WTC11 (cell line): ENCODE results near the gene SCNM1. TPM values are rescaled to one million over a fixed set of nuclear protein-coding genes. Genes with fewer than 3 reads are reported as not detected.

Source experiments
- ATAC-seq: fragments of 200-7000 bp; cut with Tn5 transposase; 2 replicates; pipeline ENCODE4 v1.10.0; 2021; ENCODE audit warnings: mild to moderate bottlenecking, moderate library complexity
- CTCF ChIA-PET: fragments of 300-600 bp; sonication (Branson Sonifier 250); formaldehyde crosslinking; loops from one replicate; lab custom pipeline; 2021; ENCODE audit warnings: antibody characterized with exemption; lab: Charles Lee
- POLR2A ChIA-PET: fragments of 350-600 bp; sonication (Branson Sonifier 250); formaldehyde crosslinking; loops from one replicate; lab custom pipeline; 2021; ENCODE audit warnings: antibody characterized with exemption; lab: Charles Lee
- DNase-seq: peaks from one replicate; pipeline ENCODE4 v3.0.0; 2021; ENCODE audit warnings: low spot score
- H3K27ac Mint-ChIP-seq: 2 replicates; pipeline ENCODE4 v1.8.0; 2021; ENCODE audit warnings: mixed read lengths
- H3K27me3 Mint-ChIP-seq: 2 replicates; pipeline ENCODE4 v1.8.0; 2021; ENCODE audit warnings: low read depth, mild to moderate bottlenecking, moderate library complexity, mixed read lengths
- H3K36me3 Mint-ChIP-seq: 2 replicates; pipeline ENCODE4 v1.8.0; 2021; ENCODE audit warnings: mixed read lengths
- H3K4me1 Mint-ChIP-seq: 2 replicates; pipeline ENCODE4 v1.8.0; 2022; ENCODE audit warnings: mixed read lengths
- H3K4me3 Mint-ChIP-seq: 2 replicates; pipeline ENCODE4 v1.8.0; 2021; ENCODE audit warnings: mild to moderate bottlenecking, moderate library complexity, mixed read lengths
- H3K9me3 Mint-ChIP-seq: 2 replicates; pipeline ENCODE4 v1.8.0; 2021; ENCODE audit warnings: mixed read lengths
- ATF6 ChIP-seq: sonication (generic); formaldehyde crosslinking; IDR thresholded peaks from 2 replicates; pipeline ENCODE4 v1.8.1; 2023; ENCODE audit warnings: mild to moderate bottlenecking, missing genetic modification reagents
- CREB1 ChIP-seq: sonication (generic); formaldehyde crosslinking; IDR thresholded peaks from 2 replicates; pipeline ENCODE4 v1.8.0; 2023; ENCODE audit warnings: mild to moderate bottlenecking, missing genetic modification reagents
- EMX1 ChIP-seq: fragments of 250-450 bp; sonication (Bioruptor Pico); IDR thresholded peaks from 2 replicates; pipeline ENCODE4 v1.8.0; 2021; ENCODE audit warnings: mild to moderate bottlenecking
- ETV6 ChIP-seq: sonication (generic); formaldehyde crosslinking; IDR thresholded peaks from 2 replicates; pipeline ENCODE4 v1.8.1; 2022; ENCODE audit warnings: mild to moderate bottlenecking, missing genetic modification reagents
- FOXK1 ChIP-seq: sonication (generic); formaldehyde crosslinking; IDR thresholded peaks from 2 replicates; pipeline ENCODE4 v1.8.0; 2022; ENCODE audit warnings: mild to moderate bottlenecking, moderate library complexity, missing genetic modification reagents
- FOXP1 ChIP-seq: sonication (generic); formaldehyde crosslinking; IDR thresholded peaks from 2 replicates; pipeline ENCODE4 v1.8.0; 2022; ENCODE audit warnings: missing genetic modification reagents, mild to moderate bottlenecking, moderate library complexity, borderline replicate concordance
- GABPB1 ChIP-seq: sonication (generic); formaldehyde crosslinking; IDR thresholded peaks from 2 replicates; pipeline ENCODE4 v1.8.1; 2023; ENCODE audit warnings: mild to moderate bottlenecking, missing genetic modification reagents
- HMGA2 ChIP-seq: fragments of 250-450 bp; sonication (Bioruptor Pico); IDR thresholded peaks from 2 replicates; pipeline ENCODE4 v1.4.0; 2021; ENCODE audit warnings: mild to moderate bottlenecking, moderate library complexity
- JAZF1 ChIP-seq: fragments of 250-450 bp; sonication (Bioruptor Pico); IDR thresholded peaks from 2 replicates; pipeline ENCODE4 v1.9.0; 2021; ENCODE audit warnings: moderate library complexity, mild to moderate bottlenecking, inconsistent platforms
- KAT7 ChIP-seq: sonication (generic); formaldehyde crosslinking; IDR thresholded peaks from 2 replicates; pipeline ENCODE4 v1.8.1; 2023; ENCODE audit warnings: missing genetic modification reagents, mild to moderate bottlenecking, borderline replicate concordance
- MXD4 ChIP-seq: fragments of 250-450 bp; sonication (Bioruptor Pico); IDR thresholded peaks from 2 replicates; pipeline ENCODE4 v1.8.0; 2021; ENCODE audit warnings: mild to moderate bottlenecking, moderate library complexity, borderline replicate concordance
- NFATC4 ChIP-seq: fragments of 250-450 bp; sonication (Bioruptor Pico); IDR thresholded peaks from 2 replicates; pipeline ENCODE4 v1.9.0; 2021; ENCODE audit warnings: mild to moderate bottlenecking
- PREB ChIP-seq: sonication (generic); formaldehyde crosslinking; IDR thresholded peaks from 2 replicates; pipeline ENCODE4 v1.8.1; 2022; ENCODE audit warnings: mild to moderate bottlenecking, missing genetic modification reagents, moderate library complexity, borderline replicate concordance
- SP1 ChIP-seq: sonication (generic); formaldehyde crosslinking; conservative IDR thresholded peaks from 2 replicates; pipeline ENCODE4 v1.8.1; 2022; ENCODE audit warnings: missing genetic modification reagents
- ZBTB43 ChIP-seq: sonication (generic); formaldehyde crosslinking; IDR thresholded peaks from 2 replicates; pipeline ENCODE4 v1.8.1; 2023; ENCODE audit warnings: mild to moderate bottlenecking, missing genetic modification reagents
- ZNF121 ChIP-seq: sonication (generic); formaldehyde crosslinking; IDR thresholded peaks from 2 replicates; pipeline ENCODE4 v1.8.0; 2023; ENCODE audit warnings: missing genetic modification reagents
- ZNF263 ChIP-seq: sonication (generic); formaldehyde crosslinking; IDR thresholded peaks from 2 replicates; pipeline ENCODE4 v1.8.1; 2022; ENCODE audit warnings: low read depth, mild to moderate bottlenecking, moderate library complexity, missing genetic modification reagents
- ZNF317 ChIP-seq: sonication (generic); formaldehyde crosslinking; IDR thresholded peaks from 2 replicates; pipeline ENCODE4 v1.8.1; 2023; ENCODE audit warnings: low read depth, mild to moderate bottlenecking, moderate library complexity, missing genetic modification reagents, borderline replicate concordance
- ZNF416 ChIP-seq: fragments of 250-450 bp; sonication (Bioruptor Pico); IDR thresholded peaks from 2 replicates; pipeline ENCODE4 v1.9.0; 2021; ENCODE audit warnings: mild to moderate bottlenecking, inconsistent platforms
- total RNA-seq: library from RNA; stranded (reverse); gene quantifications from 3 replicates; pipeline ENCODE4 v1.2.3, GENCODE V29; 2021
- TF ChIP-seq, protein P1 (sequence below): sonication (generic); formaldehyde crosslinking; IDR thresholded peaks from 2 replicates; pipeline ENCODE4 v1.8.0; 2022; ENCODE audit warnings: mild to moderate bottlenecking, missing genetic modification reagents
- TF ChIP-seq, protein P2 (sequence below): fragments of 250-450 bp; sonication (Bioruptor Pico); IDR thresholded peaks from 2 replicates; pipeline ENCODE4 v1.8.0; 2021; ENCODE audit warnings: mild to moderate bottlenecking
- TF ChIP-seq, protein P3 (sequence below): fragments of 250-450 bp; sonication (Bioruptor Pico); IDR thresholded peaks from 2 replicates; pipeline ENCODE4 v2.1.2; 2022; ENCODE audit warnings: mild to moderate bottlenecking, moderate library complexity

The SCNM1 gene
- total RNA-seq, 1 experiment from 2014 or later = 45.3 TPM

DNA sequence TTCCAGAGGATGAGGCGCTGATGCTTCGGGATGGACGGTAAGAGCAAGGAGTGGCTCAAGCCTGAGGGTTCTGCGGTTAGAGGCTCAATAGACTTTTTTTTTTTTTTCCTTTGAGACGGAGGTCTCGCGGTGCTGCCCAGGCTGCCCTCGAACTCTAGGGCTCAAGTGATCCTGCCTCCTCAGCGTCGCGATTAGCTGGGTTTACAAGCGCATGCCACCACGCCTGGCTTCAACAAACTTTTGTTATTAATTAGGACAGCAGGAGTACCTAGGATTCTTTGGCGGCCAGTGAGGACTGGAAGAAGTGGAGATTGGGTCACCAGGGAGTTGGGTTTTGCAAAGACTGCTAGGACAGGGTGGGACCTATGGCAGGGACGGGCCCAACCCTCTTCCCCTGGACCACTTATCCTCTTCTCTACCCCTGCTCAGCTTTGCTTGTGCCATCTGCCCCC is 587 bp downstream of the SCNM1 start (continued):
- TF ChIP-seq ZNF317 (CRISPR knock-in tag) (no peak), ETV6 (CRISPR knock-in tag) (no peak)
- TF ChIP-seq, all 79 proteins: peak for 0

DNA sequence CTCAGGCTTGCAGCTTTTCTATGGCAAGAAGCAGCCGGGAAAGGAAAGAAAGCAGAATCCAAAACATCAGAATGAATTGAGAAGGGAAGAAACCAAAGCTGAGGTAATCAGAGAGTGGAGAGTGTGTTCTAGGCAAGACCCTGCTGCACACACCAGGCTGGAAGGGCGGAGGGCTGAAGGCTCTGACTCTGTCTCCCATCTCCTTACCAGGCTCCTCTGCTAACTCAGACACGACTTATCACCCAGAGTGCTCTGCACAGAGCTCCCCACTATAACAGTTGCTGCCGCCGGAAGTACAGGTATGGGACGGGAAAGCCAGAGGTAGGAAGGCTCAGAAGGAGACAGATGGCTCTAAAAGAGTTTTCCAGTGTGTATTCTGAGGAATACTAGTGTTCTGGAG is 1.2 kb downstream of the SCNM1 start:
- no peak for ATAC-seq
- H3K27me3 Mint-ChIP-seq = no peaks in the 10 kb centered on the region; the same call in 1 of the 2 replicates
- H3K27ac Mint-ChIP-seq = peak overlapping the region; percentile 63
- H3K4me1 Mint-ChIP-seq = peaks cover 15% of the 10 kb centered on the region
- H3K36me3 Mint-ChIP-seq = peaks cover 19% of the 10 kb centered on the region
- H3K9me3 Mint-ChIP-seq = no peaks in the 10 kb centered on the region
- H3K4me3 Mint-ChIP-seq = peak overlapping the region; percentile 99
- POLR2A ChIA-PET = no interaction called here
- DNase-seq = no peak
- CTCF ChIA-PET = interaction anchor here (1.6 to 4.1 kb wide), 2 partner anchors 9 to 67 kb away, joined by 7 to 39 read pairs; partner anchors contain the start of gene TMOD4
- TF ChIP-seq, protein P1, sequence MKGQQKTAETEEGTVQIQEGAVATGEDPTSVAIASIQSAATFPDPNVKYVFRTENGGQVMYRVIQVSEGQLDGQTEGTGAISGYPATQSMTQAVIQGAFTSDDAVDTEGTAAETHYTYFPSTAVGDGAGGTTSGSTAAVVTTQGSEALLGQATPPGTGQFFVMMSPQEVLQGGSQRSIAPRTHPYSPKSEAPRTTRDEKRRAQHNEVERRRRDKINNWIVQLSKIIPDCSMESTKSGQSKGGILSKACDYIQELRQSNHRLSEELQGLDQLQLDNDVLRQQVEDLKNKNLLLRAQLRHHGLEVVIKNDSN (CRISPR knock-in tag) = no peak
- no peak for TF ChIP-seq JAZF1 (CRISPR knock-in tag)
- no peak for TF ChIP-seq ZNF263 (CRISPR knock-in tag)
- no peak for TF ChIP-seq GABPB1 (CRISPR knock-in tag)
- no peak for TF ChIP-seq FOXP1 (CRISPR knock-in tag)
- no peak for TF ChIP-seq ZNF317 (CRISPR knock-in tag)
- TF ChIP-seq ZNF121 (CRISPR knock-in tag) = no peak
- no peak for TF ChIP-seq HMGA2
- no peak for TF ChIP-seq ZBTB43 (CRISPR knock-in tag)
- no peak for TF ChIP-seq NFATC4 (CRISPR knock-in tag)
- TF ChIP-seq PREB (CRISPR knock-in tag) = no peak
- TF ChIP-seq KAT7 (CRISPR knock-in tag) = no peak
- TF ChIP-seq ZNF416 = no peak
- TF ChIP-seq, protein P2, sequence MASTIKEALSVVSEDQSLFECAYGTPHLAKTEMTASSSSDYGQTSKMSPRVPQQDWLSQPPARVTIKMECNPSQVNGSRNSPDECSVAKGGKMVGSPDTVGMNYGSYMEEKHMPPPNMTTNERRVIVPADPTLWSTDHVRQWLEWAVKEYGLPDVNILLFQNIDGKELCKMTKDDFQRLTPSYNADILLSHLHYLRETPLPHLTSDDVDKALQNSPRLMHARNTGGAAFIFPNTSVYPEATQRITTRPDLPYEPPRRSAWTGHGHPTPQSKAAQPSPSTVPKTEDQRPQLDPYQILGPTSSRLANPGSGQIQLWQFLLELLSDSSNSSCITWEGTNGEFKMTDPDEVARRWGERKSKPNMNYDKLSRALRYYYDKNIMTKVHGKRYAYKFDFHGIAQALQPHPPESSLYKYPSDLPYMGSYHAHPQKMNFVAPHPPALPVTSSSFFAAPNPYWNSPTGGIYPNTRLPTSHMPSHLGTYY (CRISPR knock-in tag) = no peak

DNA sequence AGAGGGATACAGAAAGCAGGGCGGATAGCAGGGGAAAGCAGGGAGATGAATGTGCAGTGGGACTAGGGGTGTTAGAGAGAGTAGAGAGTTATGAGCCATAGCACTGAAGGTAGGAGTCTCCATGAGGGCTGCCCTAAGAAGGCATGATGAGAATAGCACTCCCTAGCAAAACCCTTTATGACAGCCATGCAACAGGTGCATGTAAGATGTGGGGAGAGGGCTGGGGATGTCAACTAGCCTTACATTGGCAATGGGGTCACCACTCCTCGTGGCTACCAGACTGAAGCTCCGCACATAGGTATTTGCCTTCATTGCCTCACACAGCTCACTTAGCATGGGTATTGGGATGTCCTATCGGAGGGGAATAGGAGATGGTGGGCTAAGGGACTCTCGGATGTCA is 5.2 kb downstream of the SCNM1 start:
- CTCF ChIA-PET = interaction anchor here (1.5 to 2.0 kb wide), 3 partner anchors 71 to 130 kb away, joined by 3 to 6 read pairs (median 6); no protein-coding TSS in a partner anchor
- no peaks in the 10 kb centered on the region for H3K27me3 Mint-ChIP-seq
- POLR2A ChIA-PET = no interaction called here
- H3K27ac Mint-ChIP-seq = peak overlapping the region; percentile 13
- H3K4me3 Mint-ChIP-seq = no peak overlapping the region
- ATAC-seq (no peak), DNase-seq (no peak)
- peaks cover 5% of the 10 kb centered on the region for H3K4me1 Mint-ChIP-seq
- H3K36me3 Mint-ChIP-seq = peaks cover 18% of the 10 kb centered on the region
- H3K9me3 Mint-ChIP-seq = no peaks in the 10 kb centered on the region
- TF ChIP-seq SP1 (CRISPR knock-in tag) (no peak), EMX1 (CRISPR knock-in tag) (no peak), KAT7 (CRISPR knock-in tag) (no peak), FOXK1 (CRISPR knock-in tag) (no peak), CREB1 (no peak), ZBTB43 (CRISPR knock-in tag) (no peak), ATF6 (CRISPR knock-in tag) (no peak), GABPB1 (CRISPR knock-in tag) (no peak), MXD4 (CRISPR knock-in tag) (no peak)
- TF ChIP-seq, protein P3, sequence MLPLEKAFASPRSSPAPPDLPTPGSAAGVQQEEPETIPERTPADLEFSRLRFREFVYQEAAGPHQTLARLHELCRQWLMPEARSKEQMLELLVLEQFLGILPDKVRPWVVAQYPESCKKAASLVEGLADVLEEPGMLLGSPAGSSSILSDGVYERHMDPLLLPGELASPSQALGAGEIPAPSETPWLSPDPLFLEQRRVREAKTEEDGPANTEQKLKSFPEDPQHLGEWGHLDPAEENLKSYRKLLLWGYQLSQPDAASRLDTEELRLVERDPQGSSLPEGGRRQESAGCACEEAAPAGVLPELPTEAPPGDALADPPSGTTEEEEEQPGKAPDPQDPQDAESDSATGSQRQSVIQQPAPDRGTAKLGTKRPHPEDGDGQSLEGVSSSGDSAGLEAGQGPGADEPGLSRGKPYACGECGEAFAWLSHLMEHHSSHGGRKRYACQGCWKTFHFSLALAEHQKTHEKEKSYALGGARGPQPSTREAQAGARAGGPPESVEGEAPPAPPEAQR (CRISPR knock-in tag) = no peak
